Neural cell (in vitro differentiated cells): ENCODE data around the gene EXOC6B. TPM values are rescaled to one million over a fixed set of nuclear protein-coding genes. Genes with fewer than 3 reads are reported as not detected.

ENCODE experiments used
- H2AFZ ChIP-seq: fragments of 200-600, 300-800 bp; sonication (generic), shearing (Covaris generic); 2 replicates; pipeline ENCODE4 v1.6.0; 2014; ENCODE audit warnings: low read depth, mild to moderate bottlenecking, antibody characterized with exemption, low read length, moderate library complexity
- H3F3A ChIP-seq: fragments of 200-600 bp; shearing (Covaris generic); 2 replicates; pipeline ENCODE4 v1.6.1; 2016; ENCODE audit warnings: mild to moderate bottlenecking, moderate library complexity, mixed read lengths, antibody characterized with exemption, low read length; ENCODE audit not compliant: insufficient read depth, poor library complexity, severe bottlenecking
- H3K27ac ChIP-seq: fragments of 200-600, 300-800 bp; sonication (generic), shearing (Covaris generic); 2 replicates; pipeline ENCODE4 v1.5.1; 2014; ENCODE audit warnings: mild to moderate bottlenecking, low read length, moderate library complexity
- H3K27me3 ChIP-seq: fragments of 300-800, 200-600 bp; sonication (generic), shearing (Covaris generic); 2 replicates; pipeline ENCODE4 v1.6.0; 2014; ENCODE audit warnings: mild to moderate bottlenecking, low read depth, low read length, moderate library complexity; ENCODE audit not compliant: insufficient read depth
- H3K36me3 ChIP-seq: fragments of 300-800, 200-600 bp; sonication (generic), shearing (Covaris generic); 2 replicates; pipeline ENCODE4 v1.5.1; 2014; ENCODE audit warnings: mild to moderate bottlenecking, antibody characterized with exemption, low read length, moderate library complexity; ENCODE audit not compliant: insufficient read depth
- H3K4me2 ChIP-seq: fragments of 300-800, 200-600 bp; sonication (generic), shearing (Covaris generic); 2 replicates; pipeline ENCODE4 v1.6.0; 2014; ENCODE audit warnings: mild to moderate bottlenecking, low read length
- H3K4me3 ChIP-seq: fragments of 300-800, 200-600 bp; sonication (generic), shearing (Covaris generic); 2 replicates; pipeline ENCODE4 v1.5.1; 2014; ENCODE audit warnings: mild to moderate bottlenecking, low read length, moderate library complexity
- H3K79me2 ChIP-seq: fragments of 200-600 bp; shearing (Covaris generic); replicated peaks from 2 replicates; pipeline ENCODE4 v1.6.0; 2014; ENCODE audit warnings: mild to moderate bottlenecking, low read length, moderate library complexity; ENCODE audit not compliant: insufficient read depth
- H3K9ac ChIP-seq: fragments of 300-800, 200-600 bp; sonication (generic), shearing (Covaris generic); 2 replicates; pipeline ENCODE4 v1.6.1; 2016; ENCODE audit warnings: mild to moderate bottlenecking, low read length, mixed read lengths
- H3K9me2 ChIP-seq: fragments of 200-600 bp; shearing (Covaris generic); 2 replicates; pipeline ENCODE4 v1.6.1; 2016; ENCODE audit warnings: mild to moderate bottlenecking, low read length, mixed read lengths; ENCODE audit not compliant: insufficient read depth
- H3K9me3 ChIP-seq: fragments of 200-600, 300-800 bp; sonication (generic), shearing (Covaris generic); 2 replicates; pipeline ENCODE4 v1.6.1; 2016; ENCODE audit warnings: mild to moderate bottlenecking, mixed run types, low read length, moderate library complexity, mixed read lengths
- H4K20me1 ChIP-seq: fragments of 200-600 bp; shearing (Covaris generic); 2 replicates; pipeline ENCODE4 v1.6.1; 2016; ENCODE audit warnings: mild to moderate bottlenecking, mixed run types; ENCODE audit not compliant: insufficient read depth
- CTCF ChIP-seq: fragments of 450-650 bp; IDR thresholded peaks from 2 replicates; pipeline ENCODE4 v1.5.1; 2014; ENCODE audit warnings: antibody characterized with exemption, mild to moderate bottlenecking, moderate library complexity; ENCODE audit not compliant: poor library complexity, severe bottlenecking
- EP300 ChIP-seq: fragments of 450-650 bp; conservative IDR thresholded peaks from 2 replicates; pipeline ENCODE4 v1.6.1; 2014; ENCODE audit warnings: antibody characterized with exemption, mild to moderate bottlenecking, moderate library complexity; ENCODE audit not compliant: poor library complexity, severe bottlenecking
- EZH2 ChIP-seq: fragments of 200-600, 300-800 bp; shearing (Covaris generic), sonication (generic); IDR thresholded peaks from 2 replicates; pipeline ENCODE4 v1.6.1; 2014; ENCODE audit warnings: antibody characterized with exemption, low read length, borderline replicate concordance, mild to moderate bottlenecking; ENCODE audit not compliant: insufficient read depth, poor library complexity, severe bottlenecking
- MXI1 ChIP-seq: fragments of 450-650 bp; conservative IDR thresholded peaks from 2 replicates; pipeline ENCODE4 v1.6.1; 2014; ENCODE audit warnings: antibody characterized with exemption, mild to moderate bottlenecking; ENCODE audit not compliant: poor library complexity, severe bottlenecking
- POLR2AphosphoS5 ChIP-seq: IDR thresholded peaks from 2 replicates; pipeline ENCODE4 v1.6.1; 2012
- RAD21 ChIP-seq: fragments of 450-650 bp; conservative IDR thresholded peaks from 2 replicates; pipeline ENCODE4 v1.6.1; 2014; ENCODE audit warnings: antibody characterized with exemption, mild to moderate bottlenecking, moderate library complexity
- SMC3 ChIP-seq: fragments of 450-650 bp; conservative IDR thresholded peaks from 2 replicates; pipeline ENCODE4 v1.6.1; 2014; ENCODE audit warnings: antibody characterized with exemption, mild to moderate bottlenecking, moderate library complexity; ENCODE audit not compliant: poor library complexity
- TAF1 ChIP-seq: IDR thresholded peaks from 2 replicates; pipeline ENCODE4 v1.6.1; 2012; ENCODE audit warnings: low read depth
- polyA plus RNA-seq: library from polyadenylated mRNA; depleted of rRNA; stranded (reverse); fragments of >200 nt; gene quantifications from 2 replicates; pipeline ENCODE4 v1.2.3, GENCODE V29; 2014
- TF ChIP-seq, protein P1 (sequence below): IDR thresholded peaks from 2 replicates; pipeline ENCODE4 v1.6.1; 2012; ENCODE audit warnings: borderline replicate concordance

EXOC6B gene
- polyA plus RNA-seq, 1 donor from 2014 or later = 23.4 TPM

DNA sequence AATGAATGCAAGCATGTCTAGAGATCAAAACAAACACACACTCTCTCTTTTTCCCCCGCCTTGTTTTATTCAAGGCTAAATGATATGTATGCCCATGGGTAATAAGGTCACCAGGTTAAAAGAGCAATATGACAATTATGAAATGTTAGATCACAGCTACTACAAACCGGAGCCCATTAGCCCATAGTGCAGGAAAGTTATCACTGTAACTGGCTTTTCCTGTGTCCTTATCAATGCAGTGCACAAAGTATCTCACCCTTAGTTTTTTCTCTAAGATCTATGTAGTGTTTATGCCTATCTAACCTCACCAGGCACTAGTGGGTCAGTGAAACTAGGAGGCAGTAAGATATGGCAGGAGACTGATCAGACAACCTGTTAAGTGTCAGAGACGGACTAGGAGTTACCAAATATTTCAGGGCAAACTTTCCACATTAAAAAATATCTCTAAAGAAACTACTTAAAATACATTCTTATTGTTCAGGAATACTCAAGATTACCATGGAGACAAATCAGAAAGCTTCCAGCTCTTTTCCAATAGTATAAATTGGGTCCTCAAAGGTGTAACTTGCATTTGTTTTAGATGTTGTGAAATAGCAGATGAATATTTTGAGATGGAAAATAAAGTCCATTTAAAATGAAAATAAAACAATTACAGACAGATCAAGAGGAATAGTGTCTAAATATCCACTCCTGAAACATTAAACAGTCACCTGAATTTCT is 282.2 kb downstream of the EXOC6B start:
- Histone ChIP-seq H3K27ac (no peak overlapping the region), H3K9me3 (no peaks in the 10 kb centered on the region), H3F3A (no peaks in the 10 kb centered on the region), H3K79me2 (no peaks in the 10 kb centered on the region), H2AFZ (no peak overlapping the region), H3K36me3 (no peaks in the 10 kb centered on the region), H3K9ac (no peak overlapping the region), H3K27me3 (no peaks in the 10 kb centered on the region), H3K9me2 (no peaks in the 10 kb centered on the region), H3K4me3 (no peak overlapping the region), H4K20me1 (no peaks in the 10 kb centered on the region), H3K4me2 (no peak overlapping the region)
- TF ChIP-seq MXI1 (no peak), CTCF (no peak), SMC3 (no peak), EZH2 (no peak), RAD21 (no peak), POLR2AphosphoS5 (no peak)

DNA sequence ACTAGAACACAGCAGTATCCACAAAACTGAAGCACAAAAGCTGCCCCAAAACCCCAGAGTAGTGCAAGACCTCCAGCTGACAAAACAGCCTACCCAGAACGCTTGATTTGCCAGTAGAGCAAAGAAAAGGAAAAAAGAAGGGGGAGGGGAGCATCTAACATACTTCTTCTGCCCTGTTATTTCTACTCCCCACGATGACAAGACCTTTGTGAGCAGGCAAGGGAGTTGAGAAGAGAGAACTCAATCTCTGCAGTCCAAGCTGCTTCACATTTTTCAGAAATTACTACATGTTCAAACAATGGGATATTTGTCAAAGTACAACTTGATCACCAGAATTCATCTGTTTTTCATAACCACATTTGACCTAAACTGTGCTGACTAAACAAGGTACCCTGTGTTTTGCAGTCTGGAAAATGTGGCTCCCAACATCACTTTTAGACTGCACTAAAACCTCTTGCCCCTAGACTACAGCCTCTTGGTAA is 286.7 kb downstream of the EXOC6B start:
- no peak overlapping the region for H3K27ac ChIP-seq
- no peaks in the 10 kb centered on the region for H3K9me3 ChIP-seq
- H3K27me3 ChIP-seq = no peaks in the 10 kb centered on the region
- H4K20me1 ChIP-seq = no peaks in the 10 kb centered on the region
- no peak overlapping the region for H2AFZ ChIP-seq
- H3K4me2 ChIP-seq = no peak overlapping the region
- no peak overlapping the region for H3K9ac ChIP-seq
- H3K9me2 ChIP-seq = no peaks in the 10 kb centered on the region
- no peaks in the 10 kb centered on the region for H3F3A ChIP-seq
- no peaks in the 10 kb centered on the region for H3K36me3 ChIP-seq
- H3K4me3 ChIP-seq = no peak overlapping the region
- H3K79me2 ChIP-seq = no peaks in the 10 kb centered on the region
- TF ChIP-seq, protein P1, sequence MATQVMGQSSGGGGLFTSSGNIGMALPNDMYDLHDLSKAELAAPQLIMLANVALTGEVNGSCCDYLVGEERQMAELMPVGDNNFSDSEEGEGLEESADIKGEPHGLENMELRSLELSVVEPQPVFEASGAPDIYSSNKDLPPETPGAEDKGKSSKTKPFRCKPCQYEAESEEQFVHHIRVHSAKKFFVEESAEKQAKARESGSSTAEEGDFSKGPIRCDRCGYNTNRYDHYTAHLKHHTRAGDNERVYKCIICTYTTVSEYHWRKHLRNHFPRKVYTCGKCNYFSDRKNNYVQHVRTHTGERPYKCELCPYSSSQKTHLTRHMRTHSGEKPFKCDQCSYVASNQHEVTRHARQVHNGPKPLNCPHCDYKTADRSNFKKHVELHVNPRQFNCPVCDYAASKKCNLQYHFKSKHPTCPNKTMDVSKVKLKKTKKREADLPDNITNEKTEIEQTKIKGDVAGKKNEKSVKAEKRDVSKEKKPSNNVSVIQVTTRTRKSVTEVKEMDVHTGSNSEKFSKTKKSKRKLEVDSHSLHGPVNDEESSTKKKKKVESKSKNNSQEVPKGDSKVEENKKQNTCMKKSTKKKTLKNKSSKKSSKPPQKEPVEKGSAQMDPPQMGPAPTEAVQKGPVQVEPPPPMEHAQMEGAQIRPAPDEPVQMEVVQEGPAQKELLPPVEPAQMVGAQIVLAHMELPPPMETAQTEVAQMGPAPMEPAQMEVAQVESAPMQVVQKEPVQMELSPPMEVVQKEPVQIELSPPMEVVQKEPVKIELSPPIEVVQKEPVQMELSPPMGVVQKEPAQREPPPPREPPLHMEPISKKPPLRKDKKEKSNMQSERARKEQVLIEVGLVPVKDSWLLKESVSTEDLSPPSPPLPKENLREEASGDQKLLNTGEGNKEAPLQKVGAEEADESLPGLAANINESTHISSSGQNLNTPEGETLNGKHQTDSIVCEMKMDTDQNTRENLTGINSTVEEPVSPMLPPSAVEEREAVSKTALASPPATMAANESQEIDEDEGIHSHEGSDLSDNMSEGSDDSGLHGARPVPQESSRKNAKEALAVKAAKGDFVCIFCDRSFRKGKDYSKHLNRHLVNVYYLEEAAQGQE = no peak
- TF ChIP-seq RAD21 (no peak), POLR2AphosphoS5 (no peak), TAF1 (no peak), EP300 (no peak), SMC3 (no peak), CTCF (no peak), EZH2 (no peak), MXI1 (no peak)
